SK-N-SH (cell line): ENCODE measurements around the gene SIGMAR1. TPM values are rescaled to one million over a fixed set of nuclear protein-coding genes. Genes with fewer than 3 reads are reported as not detected.

Source experiments
- CTCF ChIA-PET: fragments of 300-600, 350-600 bp; formaldehyde crosslinking; extraction: SDS; loops from one replicate; lab custom pipeline; 2021; lab: Yijun Ruan, JAX
- POLR2A ChIA-PET: fragments of 350-600 bp; sonication (Branson Sonifier 250); formaldehyde crosslinking; extraction: SDS; loops from one replicate; lab custom pipeline; 2020; ENCODE audit warnings: antibody characterized with exemption, inconsistent platforms; lab: Yijun Ruan, JAX
- DNase-seq: peaks from one replicate; pipeline ENCODE4 v3.0.0; 2012
- H2AFZ ChIP-seq: fragments of 200-600 bp; sonication (generic); 2 replicates; pipeline ENCODE4 v1.8.1; 2016; ENCODE audit warnings: antibody characterized with exemption, mild to moderate bottlenecking, low read depth
- H3F3A ChIP-seq: fragments of 200-600 bp; sonication (generic); replicated peaks from 2 replicates; pipeline ENCODE3; 2016; ENCODE audit warnings: antibody characterized with exemption, mild to moderate bottlenecking; ENCODE audit not compliant: insufficient read depth
- H3K27ac ChIP-seq, 2 experiments: fragments of 200-500 bp in 1 of 2; fragments of 200-600 bp in 1 of 2; sonication (Bioruptor generic) in 1 of 2; sonication (generic), shearing (Covaris generic) in 1 of 2; 2 replicates each; pipeline versions ENCODE4 v1.5.1 to v1.6.1; 2014 to 2016; ENCODE audit warnings: low read depth in 2 of 2, inconsistent platforms in 1 of 2, low read length in 1 of 2, mild to moderate bottlenecking in 1 of 2, mixed read lengths in 1 of 2
- H3K27me3 ChIP-seq: fragments of 200-600 bp; sonication (generic), shearing (Covaris generic); 2 replicates; pipeline ENCODE4 v1.6.1; 2016; ENCODE audit warnings: mixed run types; ENCODE audit not compliant: insufficient read depth
- H3K36me3 ChIP-seq, 2 experiments: fragments of 200-500 bp in 1 of 2; fragments of 200-600 bp in 1 of 2; sonication (Bioruptor generic) in 1 of 2; sonication (generic) in 1 of 2; replicated peaks in 1 of 2; 2 replicates each; pipeline versions ENCODE3 to v1.5.1; 2014 to 2016; ENCODE audit warnings: low read length in 1 of 2, mild to moderate bottlenecking in 1 of 2; ENCODE audit not compliant: insufficient read depth in 2 of 2, control insufficient read depth in 1 of 2
- H3K4me1 ChIP-seq, 2 experiments: fragments of 200-500 bp in 1 of 2; fragments of 200-600 bp in 1 of 2; sonication (Bioruptor generic) in 1 of 2; sonication (generic), shearing (Covaris generic) in 1 of 2; 2 replicates each; pipeline versions ENCODE4 v1.5.1 to v1.6.1; 2014 to 2016; ENCODE audit warnings: low read depth in 1 of 2, low read length in 1 of 2, mixed run types in 1 of 2; ENCODE audit not compliant: insufficient read depth in 2 of 2, control insufficient read depth in 1 of 2
- H3K4me2 ChIP-seq: fragments of 200-600 bp; sonication (generic), shearing (Covaris generic); 2 replicates; pipeline ENCODE4 v1.6.1; 2017; ENCODE audit warnings: mixed run types
- H3K4me3 ChIP-seq, 2 experiments: fragments of 200-500 bp in 1 of 2; fragments of 200-600 bp in 1 of 2; sonication (Bioruptor generic) in 1 of 2; sonication (generic), shearing (Covaris generic) in 1 of 2; 2 replicates each; pipeline versions ENCODE4 v1.5.1 to v1.8.1; 2014 to 2016; ENCODE audit warnings: low read depth in 2 of 2, inconsistent platforms in 1 of 2, low read length in 1 of 2, mild to moderate bottlenecking in 1 of 2, mixed read lengths in 1 of 2, moderate library complexity in 1 of 2
- H3K79me2 ChIP-seq: fragments of 200-600 bp; sonication (generic); 2 replicates; pipeline ENCODE4 v1.8.1; 2017; ENCODE audit warnings: mild to moderate bottlenecking; ENCODE audit not compliant: insufficient read depth
- H3K9ac ChIP-seq: fragments of 200-600 bp; sonication (generic); 2 replicates; pipeline ENCODE4 v1.6.1; 2017; ENCODE audit warnings: mixed run types
- H3K9me2 ChIP-seq: fragments of 200-600 bp; sonication (generic); 2 replicates; pipeline ENCODE4 v1.6.1; 2017; ENCODE audit warnings: mixed run types
- H3K9me3 ChIP-seq: fragments of 200-600 bp; sonication (generic); 2 replicates; pipeline ENCODE4 v1.6.1; 2017; ENCODE audit warnings: mixed run types, mild to moderate bottlenecking, moderate library complexity
- H4K20me1 ChIP-seq: fragments of 200-600 bp; sonication (generic); 2 replicates; pipeline ENCODE4 v1.6.1; 2017; ENCODE audit warnings: mild to moderate bottlenecking, mixed run types; ENCODE audit not compliant: insufficient read depth
- ELF1 ChIP-seq: IDR thresholded peaks from 2 replicates; pipeline ENCODE4 v1.4.0; 2012
- EZH2phosphoT487 ChIP-seq: fragments of 200-600 bp; sonication (generic); IDR thresholded peaks from 2 replicates; pipeline ENCODE4 v1.6.1; 2017; ENCODE audit warnings: low read depth, mixed run types, mild to moderate bottlenecking, antibody characterized with exemption, moderate library complexity, borderline replicate concordance
- FOSL2 ChIP-seq: IDR thresholded peaks from 2 replicates; pipeline ENCODE4 v1.4.0; 2012; ENCODE audit warnings: low read depth, mild to moderate bottlenecking, moderate library complexity, borderline replicate concordance
- MAX ChIP-seq: IDR thresholded peaks from 2 replicates; pipeline ENCODE4 v1.4.0; 2012; ENCODE audit warnings: low read depth
- MEF2A ChIP-seq: IDR thresholded peaks from 2 replicates; pipeline ENCODE4 v1.4.0; 2012; ENCODE audit warnings: low read depth, borderline replicate concordance
- MXI1 ChIP-seq: IDR thresholded peaks from 2 replicates; pipeline ENCODE4 v1.6.1; 2012; ENCODE audit warnings: mild to moderate bottlenecking, low read depth, low read length, improper control_type of control experiment
- NFIC ChIP-seq: IDR thresholded peaks from 2 replicates; pipeline ENCODE4 v1.4.0; 2012; ENCODE audit warnings: borderline replicate concordance
- NRF1 ChIP-seq: IDR thresholded peaks from 2 replicates; pipeline ENCODE4 v1.6.1; 2012; ENCODE audit warnings: low read depth, mild to moderate bottlenecking, low read length
- POLR2AphosphoS5 ChIP-seq: IDR thresholded peaks from 2 replicates; pipeline ENCODE4 v1.6.1; 2012; ENCODE audit warnings: low read depth, low read length
- RCOR1 ChIP-seq: fragments of 150-350 bp; IDR thresholded peaks from 2 replicates; pipeline ENCODE4 v1.6.1; 2017; ENCODE audit warnings: antibody characterized with exemption, low read length
- REST ChIP-seq: IDR thresholded peaks from 2 replicates; pipeline ENCODE4 v1.6.1; 2012; ENCODE audit warnings: mild to moderate bottlenecking, low read depth, low read length, moderate library complexity
- RFX5 ChIP-seq: IDR thresholded peaks from 2 replicates; pipeline ENCODE4 v1.6.1; 2012; ENCODE audit warnings: mild to moderate bottlenecking, improper control_type of control experiment, low read length
- RXRA ChIP-seq: IDR thresholded peaks from 2 replicates; pipeline ENCODE4 v1.4.0; 2012; ENCODE audit warnings: low read depth, mild to moderate bottlenecking, borderline replicate concordance
- SIN3A ChIP-seq: IDR thresholded peaks from 2 replicates; pipeline ENCODE4 v1.6.1; 2012; ENCODE audit warnings: low read depth, mild to moderate bottlenecking, low read length, moderate library complexity, borderline replicate concordance
- TAF1 ChIP-seq: IDR thresholded peaks from 2 replicates; pipeline ENCODE4 v1.6.1; 2012; ENCODE audit warnings: low read depth, mild to moderate bottlenecking, low read length, moderate library complexity, borderline replicate concordance
- TCF12 ChIP-seq: IDR thresholded peaks from 2 replicates; pipeline ENCODE4 v1.4.0; 2012
- TEAD4 ChIP-seq: IDR thresholded peaks from 2 replicates; pipeline ENCODE4 v1.4.0; 2012; ENCODE audit warnings: mild to moderate bottlenecking, borderline replicate concordance; ENCODE audit not compliant: insufficient read depth
- USF2 ChIP-seq: fragments of 150-350 bp; IDR thresholded peaks from 2 replicates; pipeline ENCODE4 v1.6.1; 2017; ENCODE audit warnings: antibody characterized with exemption, low read length, low read depth, borderline replicate concordance
- YY1 ChIP-seq: IDR thresholded peaks from 2 replicates; pipeline ENCODE4 v1.4.0; 2012; ENCODE audit warnings: low read depth, mild to moderate bottlenecking
- ZBTB33 ChIP-seq: IDR thresholded peaks from 2 replicates; pipeline ENCODE4 v1.4.0; 2012; ENCODE audit warnings: low read depth, borderline replicate concordance
- WGBS: methylation state at CpG from one replicate; pipeline ENCODE4 v1.1.6; 2017; ENCODE audit warnings: low lambda C conversion rate; 5-methylcytosine and 5-hydroxymethylcytosine counted together
- polyA plus RNA-seq, 3 experiments: library from polyadenylated mRNA; depleted of rRNA; stranded (reverse); fragments of >200 nt; gene quantifications; 2 replicates each; pipeline ENCODE4 v1.2.3, GENCODE V29; 2012

SIGMAR1 gene
- polyA plus RNA-seq, 1 of the 3 experiments (the other 2 are of a cell fraction): 79.0 TPM

GRCh38 chr9:34638138-34638445, 505 bp upstream of the SIGMAR1 start:
- TF ChIP-seq MEF2A (no peak), MXI1 (no peak), NRF1 (no peak), USF2 (no peak), TEAD4 (no peak), YY1 (no peak), FOSL2 (no peak), EZH2phosphoT487 (no peak), RFX5 (no peak), POLR2AphosphoS5 (no peak), SIN3A (no peak), ELF1 (no peak), NFIC (no peak), ZBTB33 (no peak), RCOR1 (no peak), MAX (no peak), RXRA (no peak), TCF12 (no peak), REST (no peak), TAF1 (no peak)
- no peaks in the 10 kb centered on the region for H3K9me2 ChIP-seq
- no peaks in the 10 kb centered on the region for H3K9me3 ChIP-seq
- H3K4me1 ChIP-seq: peaks cover 4 to 20% of the 10 kb centered on the region in 2 experiments; a peak in 1 of 4 replicates
- peak overlapping the region; percentile 66 to 69 for H3K4me3 ChIP-seq
- ChIA-PET POLR2A (interaction anchor here (0.6 to 2.3 kb wide), 9 partner anchors 8 to 1437 kb away, joined by 3 to 22 read pairs (median 10); partner anchors contain the start of genes ARID3C, DCTN3, GALT and RPP25L), CTCF (interaction anchor here (0.7 to 12.3 kb wide), 8 partner anchors 11 to 262 kb away, joined by 3 to 256 read pairs (median 8); partner anchors contain the start of genes GALT, IL11RA and RPP25L)
- H2AFZ ChIP-seq: peak overlapping the region; percentile 90
- peaks cover 5% of the 10 kb centered on the region for H3F3A ChIP-seq
- peak overlapping the region; percentile 98 for H3K4me2 ChIP-seq
- DNase-seq: no peak
- H4K20me1 ChIP-seq: 0 out of 2 replicates have a peak, but pooled peaks cover 3% of the 10 kb centered on the region
- peak overlapping the region; percentile 67 for H3K9ac ChIP-seq
- no peaks in the 10 kb centered on the region for H3K27me3 ChIP-seq
- WGBS: 11% methylated on average over 4 of the region's 7 CpGs
- H3K27ac ChIP-seq: peak overlapping the region; percentile 29 to 72; a peak in 3 of 4 replicates
- H3K79me2 ChIP-seq: peaks cover 22% of the 10 kb centered on the region
- H3K36me3 ChIP-seq: peaks cover 0 to 5% of the 10 kb centered on the region in 2 experiments
